AG09319 (cell line): ENCODE measurements around the gene TCF19.

Experiments used
- DNase-seq: peaks from one replicate; pipeline ENCODE4 v3.0.0-alpha.2; 2010; ENCODE audit warnings: low read depth; ENCODE audit errors: extremely low read depth
- TF ChIP-seq, protein P1 (sequence below): IDR thresholded peaks from 2 replicates; pipeline ENCODE4 v1.5.1; 2011; ENCODE audit warnings: low read depth, mild to moderate bottlenecking, inconsistent platforms, low read length, moderate library complexity

The TCF19 gene

DNA sequence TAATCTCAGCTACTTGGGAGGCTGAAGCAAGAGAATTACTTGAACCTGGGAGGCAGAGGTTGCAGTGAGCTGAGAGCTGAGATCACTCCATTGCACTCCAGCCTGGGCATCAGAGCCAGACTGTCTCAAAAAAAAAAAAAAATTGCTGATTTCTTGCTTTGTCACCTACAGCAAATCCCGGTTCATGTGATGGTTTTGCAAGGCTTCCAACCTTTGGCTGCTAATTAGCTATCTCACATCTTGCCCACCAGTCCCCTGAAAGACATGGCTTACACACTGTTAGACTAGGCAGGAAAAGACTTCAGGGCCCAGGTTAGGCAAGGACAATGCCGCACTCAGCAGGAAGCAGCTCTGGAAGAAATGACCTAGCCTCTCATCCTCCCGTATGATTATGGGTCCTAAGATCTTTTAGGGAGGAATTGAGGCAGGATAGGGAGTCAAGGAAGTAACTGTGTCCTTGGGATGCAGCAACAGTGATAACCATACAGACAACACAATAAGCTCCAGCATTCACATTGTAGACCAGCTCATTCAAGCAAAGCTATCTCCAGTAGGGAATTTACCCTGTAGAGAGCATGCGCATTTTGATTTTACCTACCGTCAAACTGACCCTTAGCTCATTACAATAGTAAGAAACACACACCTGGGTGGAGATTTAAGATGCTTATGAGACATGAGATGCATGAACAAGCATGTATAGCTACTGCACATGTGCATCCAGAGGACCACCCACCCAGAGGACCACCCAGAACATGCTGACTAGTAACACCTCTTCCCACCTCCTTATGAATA, 52.5 kb downstream of the TCF19 start:
- TF ChIP-seq, protein P1, sequence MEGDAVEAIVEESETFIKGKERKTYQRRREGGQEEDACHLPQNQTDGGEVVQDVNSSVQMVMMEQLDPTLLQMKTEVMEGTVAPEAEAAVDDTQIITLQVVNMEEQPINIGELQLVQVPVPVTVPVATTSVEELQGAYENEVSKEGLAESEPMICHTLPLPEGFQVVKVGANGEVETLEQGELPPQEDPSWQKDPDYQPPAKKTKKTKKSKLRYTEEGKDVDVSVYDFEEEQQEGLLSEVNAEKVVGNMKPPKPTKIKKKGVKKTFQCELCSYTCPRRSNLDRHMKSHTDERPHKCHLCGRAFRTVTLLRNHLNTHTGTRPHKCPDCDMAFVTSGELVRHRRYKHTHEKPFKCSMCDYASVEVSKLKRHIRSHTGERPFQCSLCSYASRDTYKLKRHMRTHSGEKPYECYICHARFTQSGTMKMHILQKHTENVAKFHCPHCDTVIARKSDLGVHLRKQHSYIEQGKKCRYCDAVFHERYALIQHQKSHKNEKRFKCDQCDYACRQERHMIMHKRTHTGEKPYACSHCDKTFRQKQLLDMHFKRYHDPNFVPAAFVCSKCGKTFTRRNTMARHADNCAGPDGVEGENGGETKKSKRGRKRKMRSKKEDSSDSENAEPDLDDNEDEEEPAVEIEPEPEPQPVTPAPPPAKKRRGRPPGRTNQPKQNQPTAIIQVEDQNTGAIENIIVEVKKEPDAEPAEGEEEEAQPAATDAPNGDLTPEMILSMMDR, result no peak
- no peak for DNase-seq
